Smooth muscle cell (in vitro differentiated cells): ENCODE data around the gene ATF7. TPM values are rescaled to one million over a fixed set of nuclear protein-coding genes. Genes with fewer than 3 reads are reported as not detected.

Experiments used
- DNase-seq: peaks from one replicate; lab custom pipeline; 2025; ENCODE audit not compliant: unreplicated experiment; lab: John Stamatoyannopoulos, UW
- H2AFZ ChIP-seq: fragments of 200-600 bp; sonication (generic); 2 replicates; pipeline ENCODE4 v1.6.0; 2016; ENCODE audit warnings: antibody characterized with exemption, low read depth, mild to moderate bottlenecking
- H3F3A ChIP-seq: fragments of 200-600 bp; sonication (generic); 2 replicates; pipeline ENCODE4 v1.6.0; 2017; ENCODE audit warnings: antibody characterized with exemption, low read depth
- H3K27ac ChIP-seq: fragments of 200-600 bp; sonication (generic); 2 replicates; pipeline ENCODE4 v1.5.1; 2016; ENCODE audit warnings: low read depth, mild to moderate bottlenecking
- H3K27me3 ChIP-seq: fragments of 200-600 bp; sonication (generic); 2 replicates; pipeline ENCODE4 v1.6.1; 2016; ENCODE audit warnings: low read depth, mild to moderate bottlenecking
- H3K36me3 ChIP-seq: fragments of 200-600 bp; sonication (generic); 2 replicates; pipeline ENCODE4 v1.5.1; 2016; ENCODE audit warnings: low read depth
- H3K4me1 ChIP-seq: fragments of 200-600 bp; sonication (generic); 2 replicates; pipeline ENCODE4 v1.5.1; 2016; ENCODE audit warnings: low read depth
- H3K4me2 ChIP-seq: fragments of 200-600 bp; sonication (generic); 2 replicates; pipeline ENCODE4 v1.6.0; 2016; ENCODE audit warnings: mild to moderate bottlenecking
- H3K4me3 ChIP-seq: fragments of 200-600 bp; sonication (generic); 2 replicates; pipeline ENCODE4 v1.5.1; 2016; ENCODE audit warnings: mild to moderate bottlenecking
- H3K79me2 ChIP-seq: fragments of 200-600 bp; sonication (generic); 2 replicates; pipeline ENCODE4 v1.6.0; 2016; ENCODE audit warnings: low read depth, mild to moderate bottlenecking
- H3K9ac ChIP-seq: fragments of 200-600 bp; sonication (generic); 2 replicates; pipeline ENCODE4 v1.6.0; 2016; ENCODE audit warnings: low read depth
- H3K9me3 ChIP-seq: fragments of 200-600 bp; sonication (generic); replicated peaks from 2 replicates; pipeline ENCODE4 v1.5.1; 2016; ENCODE audit warnings: low read depth
- H4K20me1 ChIP-seq: fragments of 200-600 bp; sonication (generic); 2 replicates; pipeline ENCODE4 v1.6.0; 2016; ENCODE audit warnings: low read depth
- WGBS: methylation state at CpG from one replicate; pipeline ENCODE4 v1.1.7; 2016; ENCODE audit warnings: low lambda C conversion rate; 5-methylcytosine and 5-hydroxymethylcytosine counted together
- polyA plus RNA-seq: library from polyadenylated mRNA; unstranded; fragments of >200 nt; fragmentation: Nextera tagmentation; extraction: Ambion mirVana; gene quantifications from 2 replicates; pipeline ENCODE4 v1.2.1, GENCODE V29; 2016
- total RNA-seq: library from RNA; depleted of rRNA; stranded (reverse); fragments of >200 nt; gene quantifications from 2 replicates; pipeline ENCODE4 v1.2.3, GENCODE V29; 2014
- TF ChIP-seq, protein P1 (sequence below): fragments of 200-600 bp; sonication (generic); IDR thresholded peaks from 2 replicates; pipeline ENCODE4 v1.5.1; 2017; ENCODE audit warnings: borderline replicate concordance, mild to moderate bottlenecking, antibody characterized with exemption; ENCODE audit not compliant: insufficient read depth, poor library complexity, severe bottlenecking

ATF7 gene
- total and polyA plus RNA-seq, 2 experiments from 2014 or later: 15.2 to 28.5 TPM

DNA sequence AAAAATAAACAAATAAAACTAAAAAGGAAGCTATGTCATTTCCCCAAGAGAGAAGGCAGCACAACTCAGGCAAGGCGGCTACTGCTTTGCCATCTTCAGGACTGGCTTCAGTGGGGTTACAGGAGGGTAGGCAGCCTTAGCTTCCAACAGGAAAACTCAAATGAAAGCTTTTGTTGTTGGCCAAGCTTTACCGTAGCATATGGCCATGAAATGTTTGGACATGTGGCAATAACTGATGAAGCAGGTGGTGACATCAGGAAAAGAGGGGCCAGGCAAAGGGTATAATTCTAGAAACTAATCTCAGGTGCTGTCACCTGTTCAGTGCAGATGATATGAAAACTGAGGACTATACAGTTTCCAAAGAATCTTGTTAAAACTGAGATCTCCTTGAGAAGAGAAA lies 96.1 kb downstream of the ATF7 start:
- Histone ChIP-seq H3K27me3 (no peaks in the 10 kb centered on the region), H3K27ac (no peak overlapping the region), H3K4me3 (no peak overlapping the region), H3K79me2 (no peaks in the 10 kb centered on the region), H4K20me1 (no peaks in the 10 kb centered on the region), H2AFZ (no peak overlapping the region), H3K36me3 (peaks cover 8% of the 10 kb centered on the region), H3K4me2 (no peak overlapping the region), H3F3A (no peaks in the 10 kb centered on the region), H3K9ac (no peak overlapping the region), H3K4me1 (no peaks in the 10 kb centered on the region), H3K9me3 (no peaks in the 10 kb centered on the region)
- WGBS: 100% methylated on average over 2 of the region's 2 CpGs
- DNase-seq: no peak
- TF ChIP-seq, protein P1, sequence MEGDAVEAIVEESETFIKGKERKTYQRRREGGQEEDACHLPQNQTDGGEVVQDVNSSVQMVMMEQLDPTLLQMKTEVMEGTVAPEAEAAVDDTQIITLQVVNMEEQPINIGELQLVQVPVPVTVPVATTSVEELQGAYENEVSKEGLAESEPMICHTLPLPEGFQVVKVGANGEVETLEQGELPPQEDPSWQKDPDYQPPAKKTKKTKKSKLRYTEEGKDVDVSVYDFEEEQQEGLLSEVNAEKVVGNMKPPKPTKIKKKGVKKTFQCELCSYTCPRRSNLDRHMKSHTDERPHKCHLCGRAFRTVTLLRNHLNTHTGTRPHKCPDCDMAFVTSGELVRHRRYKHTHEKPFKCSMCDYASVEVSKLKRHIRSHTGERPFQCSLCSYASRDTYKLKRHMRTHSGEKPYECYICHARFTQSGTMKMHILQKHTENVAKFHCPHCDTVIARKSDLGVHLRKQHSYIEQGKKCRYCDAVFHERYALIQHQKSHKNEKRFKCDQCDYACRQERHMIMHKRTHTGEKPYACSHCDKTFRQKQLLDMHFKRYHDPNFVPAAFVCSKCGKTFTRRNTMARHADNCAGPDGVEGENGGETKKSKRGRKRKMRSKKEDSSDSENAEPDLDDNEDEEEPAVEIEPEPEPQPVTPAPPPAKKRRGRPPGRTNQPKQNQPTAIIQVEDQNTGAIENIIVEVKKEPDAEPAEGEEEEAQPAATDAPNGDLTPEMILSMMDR: no peak

DNA sequence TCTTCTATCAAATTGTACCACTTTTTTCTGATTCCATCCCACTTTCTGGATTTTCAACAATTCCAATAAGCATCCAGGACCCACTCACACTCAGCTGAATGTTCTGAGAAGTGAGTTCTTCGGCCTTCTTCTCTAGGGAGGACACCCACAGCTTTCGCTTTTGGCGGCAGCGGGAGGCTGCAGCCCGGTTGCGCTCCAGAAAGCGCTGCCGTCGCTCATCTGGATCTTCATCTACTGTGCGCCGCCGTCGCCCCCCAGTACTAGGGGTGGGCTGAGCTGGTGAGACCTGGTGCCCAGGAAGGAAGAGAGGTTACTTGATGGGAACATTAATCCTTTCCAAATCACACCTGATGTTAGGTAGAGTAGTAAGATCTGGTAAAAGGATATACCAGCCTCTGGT lies 101.7 kb downstream of the ATF7 start:
- WGBS: 97% methylated on average over 13 of the region's 13 CpGs
- no peaks in the 10 kb centered on the region for H4K20me1 ChIP-seq
- H3K4me3 ChIP-seq: no peak overlapping the region
- TF ChIP-seq, protein P1: no peak
- no peaks in the 10 kb centered on the region for H3K79me2 ChIP-seq
- no peaks in the 10 kb centered on the region for H3K4me1 ChIP-seq
- no peaks in the 10 kb centered on the region for H3F3A ChIP-seq
- peaks cover 19% of the 10 kb centered on the region for H3K36me3 ChIP-seq
- H2AFZ ChIP-seq: no peak overlapping the region
- H3K9me3 ChIP-seq: no peaks in the 10 kb centered on the region
- no peaks in the 10 kb centered on the region for H3K27me3 ChIP-seq
- H3K9ac ChIP-seq: no peak overlapping the region
- H3K27ac ChIP-seq: no peak overlapping the region
- H3K4me2 ChIP-seq: no peak overlapping the region
- no peak for DNase-seq

DNA sequence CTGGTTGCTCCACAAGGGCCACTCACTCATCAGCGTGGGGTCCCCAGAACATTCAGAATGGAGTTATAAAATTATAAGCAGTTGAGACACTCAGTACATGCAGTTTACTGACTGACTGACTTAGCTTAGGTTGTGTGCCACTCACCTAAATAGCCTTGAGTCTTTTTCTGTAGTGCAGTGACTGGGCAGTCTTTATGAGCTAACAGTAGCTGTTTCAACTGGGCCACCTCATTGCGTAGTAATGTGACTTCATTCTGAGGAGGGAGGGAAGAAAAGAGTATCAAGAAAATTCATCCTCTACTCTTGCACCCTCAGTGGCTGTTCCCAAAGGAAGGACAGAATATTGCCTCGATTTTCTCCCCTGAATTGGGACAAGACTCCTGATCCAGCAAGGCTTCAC lies 103.1 kb downstream of the ATF7 start:
- 97% methylated on average over 3 of the region's 3 CpGs for WGBS

GRCh38 chr12:53518381-53518780 lies 107.8 kb downstream of the ATF7 start:
- Histone ChIP-seq H3K4me1 (no peaks in the 10 kb centered on the region), H3K27me3 (no peaks in the 10 kb centered on the region), H4K20me1 (no peaks in the 10 kb centered on the region), H3K4me2 (no peak overlapping the region), H3K9me3 (no peaks in the 10 kb centered on the region), H3K9ac (no peak overlapping the region), H3K4me3 (no peak overlapping the region), H3K36me3 (peaks cover 13% of the 10 kb centered on the region), H2AFZ (no peak overlapping the region), H3K27ac (no peak overlapping the region), H3F3A (no peaks in the 10 kb centered on the region), H3K79me2 (no peaks in the 10 kb centered on the region)
- WGBS: 91% methylated on average over 5 of the region's 5 CpGs
- DNase-seq: no peak
- TF ChIP-seq, protein P1: no peak

More for the DNA sequence above, 103.1 kb downstream of the ATF7 start:
- Histone ChIP-seq H3K9me3 (no peaks in the 10 kb centered on the region), H3K27ac (no peak overlapping the region), H3K4me1 (no peaks in the 10 kb centered on the region), H3K36me3 (peaks cover 19% of the 10 kb centered on the region), H3F3A (no peaks in the 10 kb centered on the region), H3K4me2 (no peak overlapping the region), H3K27me3 (no peaks in the 10 kb centered on the region), H3K79me2 (no peaks in the 10 kb centered on the region), H3K4me3 (no peak overlapping the region), H3K9ac (no peak overlapping the region), H2AFZ (no peak overlapping the region), H4K20me1 (no peaks in the 10 kb centered on the region)
- TF ChIP-seq, protein P1: no peak
- DNase-seq: no peak
